HG03064 (cell line): ENCODE data around the gene SLC4A5.

Source experiments
- ATAC-seq: cut with Tn5 transposase; IDR thresholded peaks from one replicate; pipeline ENCODE4 v1.9.1; 2021; ENCODE audit warnings: low read depth; ENCODE audit not compliant: unreplicated experiment

SLC4A5 gene

DNA sequence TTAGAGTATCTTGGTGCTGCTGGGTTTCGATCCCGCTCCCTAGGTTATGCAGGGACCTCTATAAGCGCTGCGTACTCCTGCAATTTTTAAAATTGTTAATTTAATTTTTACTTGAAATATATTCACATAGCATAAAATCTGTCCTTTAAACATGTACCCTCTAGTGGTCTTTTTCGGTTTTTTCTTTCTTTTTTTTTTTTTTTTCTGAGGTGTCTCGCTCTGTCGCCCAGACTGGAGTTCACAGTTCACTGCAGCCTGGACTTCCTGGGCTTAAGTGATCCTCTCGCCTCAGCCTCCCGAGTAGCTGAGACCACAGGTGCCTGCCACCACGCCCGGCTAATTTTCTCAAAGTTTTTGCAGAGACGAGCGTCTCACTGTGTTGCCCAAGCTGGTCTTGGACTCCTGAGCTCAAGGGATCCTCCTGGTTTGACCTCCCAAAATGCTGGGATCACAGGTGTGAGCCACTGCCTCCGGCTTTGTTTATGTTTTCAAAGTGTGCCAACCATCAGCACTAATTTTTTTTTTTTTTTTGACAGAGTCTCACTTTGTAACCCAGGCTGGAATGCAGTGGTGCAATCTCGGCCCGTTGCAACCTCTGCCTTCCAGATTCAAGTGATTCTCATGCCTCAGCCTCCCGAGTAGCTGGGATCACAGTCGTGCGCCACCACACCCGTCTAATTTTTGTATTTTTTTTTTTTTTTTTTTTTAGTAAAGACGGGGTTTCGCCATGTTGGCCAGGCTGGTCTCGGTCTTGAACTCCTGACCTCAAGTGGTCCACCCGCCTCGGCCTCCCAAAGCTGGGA lies 164.0 kb downstream of the SLC4A5 start:
- ATAC-seq: peak; percentile 8

DNA sequence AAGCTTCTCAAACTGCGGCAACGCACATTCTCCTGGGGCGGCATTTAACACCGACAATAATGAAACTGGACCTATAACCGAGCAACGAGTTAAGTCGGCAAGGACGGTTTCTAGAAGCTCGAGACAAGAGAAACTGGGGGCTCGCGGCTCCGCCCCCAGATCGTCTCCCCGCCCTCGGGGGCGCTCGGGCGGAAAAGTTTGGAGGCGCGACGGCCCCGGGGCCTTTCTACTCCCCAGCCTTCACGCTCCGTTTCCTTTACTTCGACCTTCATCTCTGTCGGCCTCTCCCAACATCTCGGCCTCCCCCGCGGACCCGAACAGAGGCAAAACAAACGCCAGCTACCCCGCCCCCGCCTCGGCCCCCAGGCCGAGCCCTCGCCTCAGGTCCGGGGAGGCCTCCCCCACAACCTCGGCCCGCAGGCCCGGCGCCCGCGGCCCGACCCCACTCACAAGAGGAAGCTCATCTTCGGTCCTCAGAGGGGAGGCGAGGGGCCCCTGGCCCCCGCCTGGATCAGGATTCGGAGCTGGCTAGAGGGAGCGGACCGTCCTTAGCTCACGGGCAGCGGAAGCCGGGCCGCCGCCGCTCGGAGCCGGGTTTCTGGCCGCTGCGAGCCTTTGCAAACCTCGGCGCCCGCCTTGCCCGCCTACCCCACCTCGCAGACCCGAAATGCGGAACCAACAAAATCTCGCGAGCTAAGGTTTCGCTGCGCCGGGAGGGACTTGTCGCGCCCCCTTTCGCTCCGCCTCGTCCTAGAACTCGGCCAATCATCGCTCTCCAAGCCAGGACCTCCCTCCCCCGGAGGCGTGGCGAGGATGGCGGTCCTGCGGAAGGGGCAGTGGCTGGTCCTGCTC lies 164.8 kb downstream of the SLC4A5 start, which contains the start of gene MOB1A:
Gene MOB1A (minus strand): TSS at position 669 of the 852 bp plus-strand sequence. CDS start 205 bp downstream, at position 464.
- ATAC-seq: peak; percentile 60

DNA sequence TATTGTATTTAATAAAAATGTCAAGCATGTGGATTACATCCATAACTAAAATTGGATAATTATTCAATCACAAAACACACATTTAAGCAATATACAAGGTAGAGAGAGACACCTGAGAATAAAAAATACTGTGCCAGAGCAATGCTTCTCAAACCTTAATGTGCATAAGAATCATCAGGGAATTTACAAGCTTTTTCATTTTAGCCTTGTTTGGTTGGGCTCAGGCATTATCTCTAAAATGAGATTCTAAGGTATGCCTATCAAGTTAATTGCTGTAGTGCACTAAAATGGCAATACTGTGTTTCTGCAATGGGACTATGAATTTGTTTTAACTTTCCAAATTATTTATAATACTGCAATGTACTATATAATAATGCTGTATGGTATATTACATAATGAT lies 165.5 kb downstream of the SLC4A5 start:
- no peak for ATAC-seq

DNA sequence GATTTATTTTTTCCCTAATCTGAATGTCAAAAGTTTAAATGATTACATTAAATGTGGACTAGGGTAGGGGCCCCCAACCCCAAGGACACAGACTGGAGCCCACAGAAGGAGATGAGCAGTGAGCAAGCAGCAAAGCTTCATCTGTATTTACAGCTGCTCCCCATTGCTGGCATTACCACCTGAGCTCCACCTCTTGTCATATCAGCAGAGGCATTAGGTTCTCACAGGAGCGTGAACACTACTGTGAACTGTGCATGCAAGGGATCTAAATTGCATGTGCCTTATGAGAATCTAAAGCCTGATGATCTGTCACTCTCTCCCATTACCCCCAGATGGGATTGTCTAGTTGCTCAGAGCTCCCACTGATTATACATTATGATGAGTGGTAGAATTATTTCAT lies 168.3 kb downstream of the SLC4A5 start:
- ATAC-seq: no peak

DNA sequence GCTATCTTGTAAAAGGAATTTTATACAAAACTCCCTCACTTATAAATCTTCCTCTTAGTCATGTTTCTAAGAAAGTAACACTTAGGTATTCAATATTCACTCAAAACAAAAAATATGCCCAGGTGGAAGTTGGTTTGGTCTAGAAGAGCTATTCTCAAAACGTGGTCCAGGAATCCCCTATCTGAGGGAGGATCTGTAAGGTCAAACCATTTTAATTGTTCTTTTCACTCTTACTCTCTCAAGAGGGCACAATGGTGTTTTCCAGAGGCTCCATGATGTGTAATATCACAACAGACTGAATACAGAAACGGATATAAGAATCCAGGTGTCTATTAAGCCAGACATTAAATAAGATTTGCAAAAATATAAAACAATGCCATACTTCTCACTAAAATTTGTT lies 174.5 kb downstream of the SLC4A5 start:
- no peak for ATAC-seq
